Fibroblast of lung (primary cell): ENCODE data around the gene CDS2. TPM values are rescaled to one million over a fixed set of nuclear protein-coding genes. Genes with fewer than 3 reads are reported as not detected.

Source experiments
- DNase-seq, 2 donors: peaks; one replicate each; pipeline versions ENCODE4 v3.0.0 to v3.0.0-alpha.2; 2010; ENCODE audit warnings: low read depth in 2 of 2
- H2AFZ ChIP-seq: 2 replicates; pipeline ENCODE4 v1.5.1; 2012; ENCODE audit warnings: low read length, control low read depth, inconsistent platforms
- H3K27ac ChIP-seq: 2 replicates; pipeline ENCODE4 v1.5.1; 2011; ENCODE audit warnings: low read length, control low read depth; ENCODE audit not compliant: insufficient read depth
- H3K27me3 ChIP-seq: 2 replicates; pipeline ENCODE4 v1.5.1; 2011; ENCODE audit warnings: mild to moderate bottlenecking, low read length; ENCODE audit not compliant: control insufficient read depth, insufficient read depth
- H3K36me3 ChIP-seq: 2 replicates; pipeline ENCODE4 v1.5.1; 2011; ENCODE audit warnings: low read length; ENCODE audit not compliant: control insufficient read depth, insufficient read depth
- H3K4me1 ChIP-seq: 2 replicates; pipeline ENCODE4 v1.5.1; 2011; ENCODE audit warnings: low read length; ENCODE audit not compliant: control insufficient read depth, insufficient read depth; ENCODE audit errors: extremely low read depth
- H3K4me2 ChIP-seq: 2 replicates; pipeline ENCODE4 v1.5.1; 2011; ENCODE audit warnings: low read length, control low read depth; ENCODE audit not compliant: insufficient read depth; ENCODE audit errors: extremely low read depth
- H3K4me3 ChIP-seq, 4 experiments: fragments of 200-600 bp in 1 of 4; sonication (generic) in 1 of 4; replicated peaks in 1 of 4; 2 replicates each; pipeline ENCODE4 v1.5.1; 2011 to 2016; ENCODE audit warnings: low read length in 4 of 4, low read depth in 3 of 4, mild to moderate bottlenecking in 3 of 4, control low read depth in 2 of 4, inconsistent platforms in 1 of 4, mixed read lengths in 1 of 4; ENCODE audit not compliant: insufficient read depth in 1 of 4; ENCODE audit errors: control extremely low read depth in 1 of 4
- H3K79me2 ChIP-seq: 2 replicates; pipeline ENCODE4 v1.5.1; 2012; ENCODE audit warnings: mild to moderate bottlenecking, low read length, inconsistent platforms; ENCODE audit not compliant: control insufficient read depth, insufficient read depth
- H3K9ac ChIP-seq: 2 replicates; pipeline ENCODE4 v1.5.1; 2011; ENCODE audit warnings: mild to moderate bottlenecking, low read length, control low read depth; ENCODE audit not compliant: insufficient read depth
- H3K9me3 ChIP-seq: 2 replicates; pipeline ENCODE4 v1.5.1; 2012; ENCODE audit warnings: low read depth, low read length; ENCODE audit not compliant: control insufficient read depth, insufficient read depth
- H4K20me1 ChIP-seq: 2 replicates; pipeline ENCODE4 v1.5.1; 2011; ENCODE audit warnings: low read length; ENCODE audit not compliant: control insufficient read depth, insufficient read depth; ENCODE audit errors: extremely low read depth
- EZH2 ChIP-seq: IDR thresholded peaks from 2 replicates; pipeline ENCODE4 v1.5.1; 2012; ENCODE audit warnings: low read length, control low read depth, mild to moderate bottlenecking; ENCODE audit errors: missing control alignments
- polyA plus RNA-seq, 2 donors: library from polyadenylated mRNA; depleted of rRNA in 1 of 2; stranded (reverse) in 1 of 2; unstranded in 1 of 2; fragments of >200 nt; gene quantifications; 2 replicates each; pipeline ENCODE4 v1.2.1, GENCODE V29; 2011 to 2012; ENCODE audit warnings: missing spikeins in 1 of 2
- total RNA-seq: library from RNA; depleted of rRNA; stranded (reverse); fragments of >200 nt; gene quantifications from 2 replicates; pipeline ENCODE4 v1.2.1, GENCODE V29; 2014
- TF ChIP-seq, protein P1 (sequence below), 2 donors: IDR thresholded peaks in 1 of 2; conservative IDR thresholded peaks in 1 of 2; 1 replicate in 1 of 2; 2 replicates in 1 of 2; pipeline ENCODE4 v1.5.1; 2011 to 2012; ENCODE audit warnings: low read length in 2 of 2, control low read depth in 1 of 2, inconsistent platforms in 1 of 2, low read depth in 1 of 2, mild to moderate bottlenecking in 1 of 2

The CDS2 gene
- total and polyA plus RNA-seq, 2 donors (not counting 1 experiment from before 2014, with no cell fraction given), result 32.7 to 59.7 TPM

DNA sequence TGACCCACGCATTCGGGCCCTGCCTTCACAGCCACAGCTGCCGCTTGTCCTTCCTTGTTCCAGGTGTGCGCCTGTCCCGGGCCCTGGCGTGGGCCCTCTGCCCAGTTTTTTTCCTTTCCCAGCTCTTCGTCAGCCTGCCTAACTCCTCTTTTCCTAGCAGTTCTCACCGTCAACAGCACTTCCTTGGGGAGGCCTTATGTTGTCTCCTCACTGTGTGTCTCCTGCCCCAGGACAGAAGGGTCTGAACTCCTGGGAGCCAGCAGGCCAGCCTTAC lies 71.8 kb downstream of the CDS2 start:
- Histone ChIP-seq H3K27ac (no peak overlapping the region), H3K4me1 (no peaks in the 10 kb centered on the region), H3K27me3 (no peaks in the 10 kb centered on the region), H2AFZ (no peak overlapping the region), H3K36me3 (no peaks in the 10 kb centered on the region), H3K9ac (no peak overlapping the region), H3K9me3 (no peaks in the 10 kb centered on the region), H3K4me3 (no peak overlapping the region), H3K4me2 (no peak overlapping the region), H4K20me1 (no peaks in the 10 kb centered on the region), H3K79me2 (no peaks in the 10 kb centered on the region)
- DNase-seq, result no peak
- TF ChIP-seq, protein P1, sequence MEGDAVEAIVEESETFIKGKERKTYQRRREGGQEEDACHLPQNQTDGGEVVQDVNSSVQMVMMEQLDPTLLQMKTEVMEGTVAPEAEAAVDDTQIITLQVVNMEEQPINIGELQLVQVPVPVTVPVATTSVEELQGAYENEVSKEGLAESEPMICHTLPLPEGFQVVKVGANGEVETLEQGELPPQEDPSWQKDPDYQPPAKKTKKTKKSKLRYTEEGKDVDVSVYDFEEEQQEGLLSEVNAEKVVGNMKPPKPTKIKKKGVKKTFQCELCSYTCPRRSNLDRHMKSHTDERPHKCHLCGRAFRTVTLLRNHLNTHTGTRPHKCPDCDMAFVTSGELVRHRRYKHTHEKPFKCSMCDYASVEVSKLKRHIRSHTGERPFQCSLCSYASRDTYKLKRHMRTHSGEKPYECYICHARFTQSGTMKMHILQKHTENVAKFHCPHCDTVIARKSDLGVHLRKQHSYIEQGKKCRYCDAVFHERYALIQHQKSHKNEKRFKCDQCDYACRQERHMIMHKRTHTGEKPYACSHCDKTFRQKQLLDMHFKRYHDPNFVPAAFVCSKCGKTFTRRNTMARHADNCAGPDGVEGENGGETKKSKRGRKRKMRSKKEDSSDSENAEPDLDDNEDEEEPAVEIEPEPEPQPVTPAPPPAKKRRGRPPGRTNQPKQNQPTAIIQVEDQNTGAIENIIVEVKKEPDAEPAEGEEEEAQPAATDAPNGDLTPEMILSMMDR (conservative IDR thresholded peaks at IDR 0.05 in 1 of 2, IDR thresholded peaks at IDR 0.05 in 1 of 2; ENCODE audit: low read depth in 1 of 2, low read length in 2 of 2), result no peak
- no peak for TF ChIP-seq EZH2

DNA sequence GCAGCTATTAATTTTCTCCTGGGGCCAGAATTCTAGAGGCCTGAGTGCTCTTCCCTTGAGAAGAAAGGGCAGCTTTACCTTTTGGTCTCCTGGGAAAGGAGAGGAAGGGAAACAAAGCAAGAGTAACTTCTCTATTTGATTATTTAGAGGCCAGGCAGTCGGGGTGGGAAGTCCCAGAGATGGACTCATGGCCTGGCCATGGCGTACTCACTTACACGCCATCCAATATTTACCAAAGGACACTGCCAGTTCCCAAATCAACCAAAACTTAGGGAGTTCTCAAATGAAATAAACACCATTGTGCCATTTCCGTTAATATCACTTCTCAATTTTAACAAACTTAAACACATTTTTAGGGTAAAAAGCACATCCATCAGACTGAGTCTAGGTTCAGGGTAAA lies 76.6 kb downstream of the CDS2 start:
- Histone ChIP-seq H2AFZ (no peak overlapping the region), H3K27me3 (no peaks in the 10 kb centered on the region)
- no peak for TF ChIP-seq EZH2
- TF ChIP-seq, protein P1 (conservative IDR thresholded peaks at IDR 0.05 in 1 of 2, IDR thresholded peaks at IDR 0.05 in 1 of 2; ENCODE audit: low read depth in 1 of 2, low read length in 2 of 2), result no peak

DNA sequence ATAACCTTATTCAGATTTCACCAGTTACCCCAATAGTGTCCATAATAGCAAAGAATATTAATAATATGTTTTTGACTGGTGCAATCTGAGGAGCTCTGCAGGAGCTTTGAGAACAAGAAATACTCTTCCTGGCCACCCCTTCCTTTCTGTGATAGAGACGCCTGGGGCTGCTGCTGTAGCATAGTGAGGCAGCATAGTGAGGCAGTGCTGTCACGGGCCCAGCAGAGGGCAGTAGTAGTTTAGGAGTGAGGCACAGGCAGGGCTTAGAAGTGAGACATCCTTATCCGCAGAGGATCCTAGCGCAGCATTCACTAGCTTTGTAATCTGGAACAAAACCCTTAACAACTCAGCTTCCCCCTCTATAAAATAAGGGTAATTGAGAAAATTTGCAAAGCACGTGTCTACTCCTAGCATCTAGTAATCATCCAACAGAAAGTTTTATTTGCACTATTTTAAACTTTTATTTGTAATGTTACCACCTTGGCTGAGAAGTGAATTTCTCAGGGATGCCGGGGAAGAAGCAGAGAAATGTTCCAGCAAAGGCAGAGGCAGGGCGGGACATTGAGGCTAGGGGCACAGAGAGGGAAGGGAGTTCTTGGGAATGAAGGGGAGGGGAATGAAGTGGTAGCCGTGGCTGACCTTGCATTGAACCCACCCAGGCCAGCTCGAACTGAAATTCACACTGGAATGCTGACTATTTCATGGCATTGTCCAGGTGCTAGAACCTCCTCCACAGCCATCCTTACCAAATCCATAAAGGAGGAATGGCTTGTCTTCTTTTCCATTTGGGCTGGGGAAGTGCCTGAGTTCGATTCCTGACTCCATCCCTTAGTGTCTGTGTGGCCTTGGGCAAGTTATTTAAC lies 78.8 kb downstream of the CDS2 start:
- Histone ChIP-seq H3K4me2 (no peak overlapping the region), H4K20me1 (no peaks in the 10 kb centered on the region), H3K79me2 (no peaks in the 10 kb centered on the region), H3K27me3 (no peaks in the 10 kb centered on the region), H2AFZ (no peak overlapping the region), H3K36me3 (no peaks in the 10 kb centered on the region), H3K4me1 (no peaks in the 10 kb centered on the region), H3K4me3 (no peak overlapping the region), H3K9me3 (no peaks in the 10 kb centered on the region), H3K27ac (no peak overlapping the region), H3K9ac (no peak overlapping the region)
- DNase-seq, result peak; percentile 64 to 75
- TF ChIP-seq EZH2, result no peak
- TF ChIP-seq, protein P1 (conservative IDR thresholded peaks at IDR 0.05 in 1 of 2, IDR thresholded peaks at IDR 0.05 in 1 of 2; ENCODE audit: low read depth in 1 of 2, low read length in 2 of 2), result peak; percentile 95

More for the DNA sequence above, 76.6 kb downstream of the CDS2 start:
- Histone ChIP-seq H3K9ac (no peak overlapping the region), H3K9me3 (no peaks in the 10 kb centered on the region), H3K4me1 (no peaks in the 10 kb centered on the region), H3K4me3 (no peak overlapping the region), H3K4me2 (no peak overlapping the region), H4K20me1 (no peaks in the 10 kb centered on the region), H3K79me2 (no peaks in the 10 kb centered on the region), H3K27ac (no peak overlapping the region), H3K36me3 (no peaks in the 10 kb centered on the region)
- DNase-seq, result no peak
